ENCODE results near the gene NUMBL. TPM values are rescaled to one million over a fixed set of nuclear protein-coding genes. Genes with fewer than 3 reads are reported as not detected.

The NUMBL gene
- total and polyA plus RNA-seq, 2 of the 13 experiments (the other 11 are each of a cell fraction or from before 2014, with no cell fraction given), result 0.49 to 2.3 TPM

GRCh38 chr19:40693150-40693788 is 2.8 kb upstream of the NUMBL start:
- CTCF ChIA-PET (ENCODE audit: low intra/inter-chr PET ratio, low total read pairs), result no interaction called here

GRCh38 chr19:40692212-40692551 is 1.7 kb upstream of the NUMBL start:
- Histone ChIP-seq H3K79me2 (ENCODE audit: insufficient read depth, low read length) (no peaks in the 10 kb centered on the region), H4K20me1 (ENCODE audit: insufficient read depth, low read length) (no peaks in the 10 kb centered on the region), H3K36me3 (replicated peaks in 1 of 2; ENCODE audit: control insufficient read depth in 1 of 2, insufficient read depth in 2 of 2, low read length in 2 of 2) (peaks cover 3 to 5% of the 10 kb centered on the region in 2 experiments; a peak in 3 of 5 replicates), H3K27me3 (ENCODE audit: control insufficient read depth in 1 of 2, insufficient read depth in 2 of 2, low read length in 2 of 2) (no peaks in the 10 kb centered on the region; a peak in 1 of 5 replicates), H3K27ac (ENCODE audit: extremely low read length, insufficient read depth, low read length) (no peak overlapping the region), H3K4me1 (ENCODE audit: insufficient read depth, low read length) (no peaks in the 10 kb centered on the region), H3K4me2 (ENCODE audit: low read depth, low read length) (no peak overlapping the region), H3K9me3 (ENCODE audit: low read length) (no peaks in the 10 kb centered on the region), H3K4me3 (replicated peaks in 1 of 3; ENCODE audit: insufficient read depth in 1 of 3, low read depth in 2 of 3, low read length in 3 of 3) (no peak overlapping the region), H3K9ac (ENCODE audit: insufficient read depth, low read depth, low read length) (no peak overlapping the region), H2AFZ (ENCODE audit: low read length) (no peak overlapping the region)
- DNase-seq (ENCODE audit: low spot score), result no peak
- ATAC-seq, result no peak
- in situ Hi-C loops (cut with HindIII; ENCODE audit: extremely low pct_ligation_motif_present, low pct_unique_long_range_greater_than_20kb), result no loop called here
- CTCF ChIA-PET (ENCODE audit: low intra/inter-chr PET ratio, low total read pairs), result no interaction called here
- FAIRE-seq, result no peak
- no TSS peak for BruUV-seq (replicated peaks)
- TF ChIP-seq ZBTB8A (CRISPR knock-in tag; IDR thresholded peaks at IDR 0.05; ENCODE audit: borderline replicate concordance, low read depth) (no peak), KLF11 (CRISPR knock-in tag; IDR thresholded peaks at IDR 0.05) (no peak)
- intact Hi-C loops (cut with micrococcal nuclease; ENCODE audit: unreplicated experiment), result no loop called here
- POLR2A ChIA-PET, result no interaction called here
- WGBS (ENCODE audit: low lambda C conversion rate), result 88% methylated on average over 5 of the region's 14 CpGs

More at GRCh38 chr19:40693150-40693788, 2.8 kb upstream of the NUMBL start:
- Histone ChIP-seq H3K4me3 (replicated peaks in 1 of 3; ENCODE audit: insufficient read depth in 1 of 3, low read depth in 2 of 3, low read length in 3 of 3) (no peak overlapping the region), H2AFZ (ENCODE audit: low read length) (no peak overlapping the region), H3K9me3 (ENCODE audit: low read length) (no peaks in the 10 kb centered on the region), H3K27ac (ENCODE audit: extremely low read length, insufficient read depth, low read length) (no peak overlapping the region), H4K20me1 (ENCODE audit: insufficient read depth, low read length) (no peaks in the 10 kb centered on the region), H3K4me1 (ENCODE audit: insufficient read depth, low read length) (no peaks in the 10 kb centered on the region), H3K79me2 (ENCODE audit: insufficient read depth, low read length) (no peaks in the 10 kb centered on the region), H3K9ac (ENCODE audit: insufficient read depth, low read depth, low read length) (no peak overlapping the region), H3K36me3 (replicated peaks in 1 of 2; ENCODE audit: control insufficient read depth in 1 of 2, insufficient read depth in 2 of 2, low read length in 2 of 2) (peaks cover 3 to 5% of the 10 kb centered on the region in 2 experiments; a peak in 3 of 5 replicates), H3K27me3 (ENCODE audit: control insufficient read depth in 1 of 2, insufficient read depth in 2 of 2, low read length in 2 of 2) (no peaks in the 10 kb centered on the region; a peak in 1 of 5 replicates), H3K4me2 (ENCODE audit: low read depth, low read length) (no peak overlapping the region)
- no peak for TF ChIP-seq ZNF678 (CRISPR knock-in tag; IDR thresholded peaks at IDR 0.05)
- no peak for TF ChIP-seq ZNF530 (CRISPR knock-in tag; IDR thresholded peaks at IDR 0.05; ENCODE audit: low read depth)
- no peak for TF ChIP-seq GABPA (IDR thresholded peaks at IDR 0.05; ENCODE audit: low read depth, low read length)
- no peak for TF ChIP-seq GABPA (CRISPR knock-in tag; IDR thresholded peaks at IDR 0.05; ENCODE audit: low read depth)
- TF ChIP-seq TFAP4 (IDR thresholded peaks at IDR 0.05; ENCODE audit: borderline replicate concordance, low read depth), result no peak
- peak; percentile 67 for TF ChIP-seq ZNF629 (CRISPR knock-in tag; conservative IDR thresholded peaks at IDR 0.05)
- POLR2A ChIA-PET, result interaction anchor here (0.6 kb wide), 1 partner anchor 84 kb away, joined by 3 read pairs; no protein-coding TSS in a partner anchor
- ATAC-seq, result no peak
- intact Hi-C loops (cut with micrococcal nuclease; ENCODE audit: unreplicated experiment), result no loop called here
- no TSS peak for BruUV-seq (replicated peaks)
- in situ Hi-C loops (cut with HindIII; ENCODE audit: extremely low pct_ligation_motif_present, low pct_unique_long_range_greater_than_20kb), result no loop called here
- 98% methylated on average over 8 of the region's 11 CpGs for WGBS (ENCODE audit: low lambda C conversion rate)
- no peak for DNase-seq (ENCODE audit: low spot score)
- no peak for FAIRE-seq

All from HepG2 (cell line).